DMS114 treated with DMSO at 0.1 percent for 48 hours (cell line): ENCODE results near the gene THSD4.
A peak's percentile ranks its signal among the peaks of the same experiment; 100 is the strongest.
"Not testable (repeated sequence)": the region's sequence is repeated elsewhere in the genome, so short reads cannot be mapped to it uniquely, and the experiment has no call there.

Source experiments
- DNase-seq: peaks from one replicate; lab custom pipeline; 2025; ENCODE audit not compliant: unreplicated experiment; lab: John Stamatoyannopoulos, UW

The THSD4 gene

DNA sequence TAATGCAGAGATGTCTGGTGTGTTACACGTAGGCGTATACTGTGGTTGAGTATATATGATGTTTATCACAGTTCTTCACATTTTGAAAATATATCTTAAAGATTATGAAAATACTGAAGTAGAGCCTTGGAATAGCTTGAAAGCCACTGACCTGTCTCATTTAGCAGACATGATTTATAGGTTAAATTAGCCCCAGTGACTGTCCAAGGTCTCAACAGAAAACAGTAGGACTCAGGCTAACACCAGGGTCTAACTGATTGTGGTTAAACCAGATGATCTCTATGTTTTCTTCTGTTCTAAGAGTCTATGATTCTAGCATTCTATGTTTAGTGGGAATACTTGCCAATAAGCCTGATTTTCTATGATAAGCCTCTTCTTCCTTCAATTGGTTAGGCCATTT, 528.6 kb downstream of the THSD4 start:
- no peak for DNase-seq

- DNase-seq = no peak
Measured at GRCh38 chr15:71646767-71647486, 531.7 kb downstream of the THSD4 start.

- no peak for DNase-seq
Measured at GRCh38 chr15:71647487-71647808, 532.2 kb downstream of the THSD4 start.

DNA sequence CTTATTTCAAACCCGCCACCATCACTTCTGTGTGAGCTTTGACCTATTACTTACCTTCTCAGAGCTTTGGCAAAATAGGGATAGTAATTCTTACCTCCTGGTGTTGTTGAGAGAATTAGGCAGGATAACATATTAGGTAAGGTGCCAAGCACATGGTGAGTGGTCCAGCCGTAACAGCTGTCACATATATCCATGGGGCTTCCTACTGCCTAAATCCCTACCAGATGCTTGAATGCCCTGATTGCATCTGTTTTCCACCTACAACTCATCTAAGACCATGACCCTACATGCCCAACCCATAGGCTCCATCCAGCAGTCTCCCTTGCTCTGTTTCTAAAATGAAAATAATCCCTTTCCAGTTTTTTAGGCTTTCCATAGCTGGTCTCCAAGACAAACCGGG, 532.8 kb downstream of the THSD4 start:
- no peak for DNase-seq

DNA sequence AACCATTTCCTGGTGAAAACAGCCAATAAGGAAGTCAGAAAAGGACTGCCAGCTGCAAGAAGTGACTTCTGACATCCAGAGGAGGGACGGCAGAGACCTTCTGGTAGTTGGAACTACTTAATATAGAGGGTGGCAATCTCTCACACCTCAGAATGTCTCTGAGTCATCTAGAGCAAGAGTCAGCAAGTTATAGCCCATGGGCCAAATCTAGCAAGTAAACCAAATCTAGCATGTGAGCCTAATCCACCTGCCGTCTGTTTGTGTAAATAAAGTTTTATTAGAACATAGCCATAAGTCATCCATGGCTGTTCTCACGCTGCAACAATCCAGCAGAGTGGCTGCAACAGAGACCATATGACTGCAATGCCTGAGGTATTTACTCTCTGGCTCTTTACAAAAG, 534.6 kb downstream of the THSD4 start:
- DNase-seq = no peak

DNA sequence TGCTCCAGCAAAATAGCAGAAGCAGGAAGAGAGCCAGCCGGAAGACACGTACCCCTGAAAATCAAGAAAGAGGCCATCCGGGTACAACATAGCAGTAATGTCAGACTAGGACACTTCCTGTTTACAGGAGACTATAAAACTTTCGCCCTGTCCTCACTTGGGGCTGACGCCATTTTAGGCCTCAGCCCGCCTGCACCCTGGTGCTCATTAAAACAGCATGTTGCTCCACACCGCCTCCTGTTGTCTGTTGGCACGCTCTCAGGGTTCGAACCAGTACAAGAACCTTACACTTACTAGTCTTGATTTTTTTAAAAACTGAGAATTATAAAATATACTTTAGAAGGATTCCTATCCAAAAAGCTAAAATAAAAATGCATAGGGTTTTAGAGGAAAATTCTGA, 535.3 kb downstream of the THSD4 start:
- DNase-seq = no peak

- peak; percentile 27 for DNase-seq
Measured at GRCh38 chr15:71651750-71652186, 536.5 kb downstream of the THSD4 start.

DNA sequence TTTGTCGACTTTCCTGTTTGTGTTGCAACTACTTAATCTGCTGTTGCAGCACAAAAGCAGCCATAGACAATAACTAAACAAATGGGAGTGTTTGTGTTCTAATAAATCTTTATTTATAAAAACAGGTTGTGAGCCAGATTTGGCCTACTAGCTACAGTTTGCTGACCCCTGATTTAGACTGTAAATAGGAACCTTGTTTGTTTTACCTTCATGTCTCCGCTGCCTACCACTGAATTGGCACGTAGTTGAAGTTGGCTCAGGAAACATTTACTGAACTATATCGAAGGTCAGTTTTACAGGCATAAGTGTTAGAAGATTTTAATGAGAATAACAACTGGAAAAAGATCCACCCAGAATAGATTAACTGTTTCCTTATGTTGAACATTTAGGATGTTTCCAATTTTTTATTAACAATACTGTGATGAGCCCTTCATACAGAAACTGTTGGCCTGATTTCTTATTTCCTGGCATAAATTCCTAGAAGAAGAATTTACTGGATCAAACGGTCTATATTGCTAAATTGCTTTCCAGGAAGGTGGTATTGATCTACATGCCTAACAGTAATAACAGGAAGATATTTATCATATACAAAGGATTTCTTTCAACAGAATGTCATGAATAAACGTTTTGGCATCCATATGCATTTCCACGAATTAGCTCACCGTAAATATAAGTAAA, 538.9 kb downstream of the THSD4 start:
- DNase-seq = no peak

GRCh38 chr15:71654720-71655174, 539.5 kb downstream of the THSD4 start:
- no peak for DNase-seq

DNA sequence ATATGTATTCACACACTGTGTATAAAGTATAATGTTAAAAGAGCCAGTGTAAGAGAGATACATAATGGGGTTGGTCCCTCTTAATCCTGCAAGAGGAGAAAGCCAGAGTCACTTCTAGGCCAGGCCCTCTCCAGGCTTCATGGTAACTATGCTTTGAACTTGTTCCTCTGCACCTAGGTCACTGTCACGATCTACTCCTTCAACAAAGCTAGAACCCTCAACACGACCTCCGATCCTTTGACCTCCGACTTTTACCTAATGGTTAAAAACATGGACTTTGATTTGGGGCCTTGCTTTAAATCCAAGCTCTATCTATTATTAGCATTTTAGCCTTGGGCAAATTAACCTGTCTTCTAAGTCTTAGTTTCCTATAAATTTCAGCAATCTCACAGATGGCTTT, 541.2 kb downstream of the THSD4 start:
- no peak for DNase-seq

GRCh38 chr15:71657141-71657540, 541.9 kb downstream of the THSD4 start:
- DNase-seq = no peak

DNA sequence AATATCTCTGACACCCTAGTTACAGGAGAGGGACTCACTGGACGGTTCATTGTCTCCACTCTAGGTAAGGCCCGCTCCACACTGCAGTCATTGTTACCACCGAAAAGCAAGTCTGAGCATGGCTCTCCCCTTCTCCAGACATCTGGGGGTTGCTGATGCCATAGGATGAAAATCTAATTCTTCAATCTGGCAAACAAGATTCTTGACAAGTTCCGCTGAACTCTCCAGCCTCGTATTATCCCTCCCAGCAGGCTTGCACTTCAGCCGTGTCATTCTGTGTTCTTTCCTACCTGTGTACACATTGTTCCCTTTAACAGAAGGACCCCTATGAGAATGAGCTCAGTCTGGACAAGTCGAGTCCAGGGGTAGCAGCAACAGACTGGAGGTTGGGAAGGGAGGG, 542.8 kb downstream of the THSD4 start:
- no peak for DNase-seq

GRCh38 chr15:71658827-71659729, 543.8 kb downstream of the THSD4 start:
- DNase-seq = no peak

DNA sequence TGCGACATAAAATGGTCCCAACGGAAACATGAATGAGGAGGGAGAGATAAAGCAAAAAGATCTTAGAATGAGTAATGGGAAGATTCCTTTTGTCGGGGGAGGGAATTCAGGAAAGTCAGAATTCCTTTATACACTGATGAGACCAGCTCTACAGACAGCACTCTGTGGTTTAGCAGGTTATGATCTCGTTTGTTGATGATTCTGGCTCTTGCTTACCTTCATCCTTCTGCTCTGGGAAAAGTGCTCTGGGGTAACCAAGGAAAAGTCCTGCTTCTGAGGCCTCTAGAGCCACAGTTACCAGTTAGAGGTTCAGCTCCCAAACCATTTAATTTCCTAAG, 544.4 kb downstream of the THSD4 start:
- DNase-seq = no peak

- no peak for DNase-seq
Measured at GRCh38 chr15:71660501-71660900, 545.2 kb downstream of the THSD4 start.

GRCh38 chr15:71662306-71662705, 547.0 kb downstream of the THSD4 start:
- no peak for DNase-seq

DNA sequence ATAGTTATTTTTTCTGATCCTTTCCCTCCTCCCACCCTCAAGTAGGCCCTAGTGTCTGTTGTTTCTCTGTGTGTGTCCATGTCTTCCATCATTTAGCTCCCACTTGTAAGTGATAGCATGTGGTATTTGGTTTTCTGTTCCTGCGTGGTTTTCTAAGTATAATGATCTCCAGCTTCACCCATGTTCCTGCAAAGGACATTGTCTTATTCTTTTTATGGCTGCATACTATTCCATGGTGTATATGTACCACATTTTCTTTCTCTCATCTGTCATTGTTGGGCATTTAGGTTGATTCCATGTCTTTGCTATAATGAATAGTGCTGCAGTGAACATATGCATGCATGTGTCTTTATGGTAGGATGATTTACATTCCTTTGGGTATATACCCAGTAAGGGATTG, 549.4 kb downstream of the THSD4 start:
- DNase-seq = no peak

DNA sequence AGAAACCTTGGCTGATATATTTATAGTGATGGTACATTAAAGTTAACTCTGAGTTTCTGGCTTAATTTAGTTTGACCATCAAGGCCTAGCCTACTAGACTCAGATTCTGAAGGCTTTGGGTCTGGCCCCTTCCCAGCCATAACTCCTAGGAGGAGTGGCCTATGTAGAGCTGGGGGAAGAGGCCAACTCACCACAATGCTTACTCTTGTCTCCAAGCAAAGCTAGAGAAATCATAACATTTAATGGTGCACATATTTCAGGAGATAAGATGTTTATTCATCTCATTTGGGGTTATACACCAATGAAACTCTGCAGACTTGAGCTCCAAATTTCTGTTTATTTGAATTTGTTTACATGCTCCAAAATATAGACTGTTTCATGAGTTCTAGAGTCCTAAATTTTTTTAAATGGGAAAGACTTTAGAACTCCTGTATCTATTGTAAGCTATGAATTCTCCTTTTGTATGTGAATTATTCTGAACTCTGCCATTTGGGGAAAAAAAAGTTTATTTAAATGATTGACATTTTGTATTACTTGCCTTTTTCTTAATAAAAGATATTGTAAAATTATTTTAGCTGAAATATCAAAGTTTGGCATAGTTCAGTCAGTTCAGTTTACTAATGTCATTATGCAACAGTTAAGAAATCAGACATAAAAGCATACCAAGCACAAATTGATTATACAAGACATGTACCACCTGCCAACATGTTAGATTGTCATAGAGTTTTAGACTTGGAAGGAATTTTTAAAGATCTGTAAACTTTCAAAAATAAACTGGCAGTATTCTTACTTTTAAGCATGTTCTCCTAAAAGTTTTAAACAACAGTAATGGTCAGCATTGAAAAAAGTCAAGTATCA, 551.7 kb downstream of the THSD4 start:
- DNase-seq = no peak

DNA sequence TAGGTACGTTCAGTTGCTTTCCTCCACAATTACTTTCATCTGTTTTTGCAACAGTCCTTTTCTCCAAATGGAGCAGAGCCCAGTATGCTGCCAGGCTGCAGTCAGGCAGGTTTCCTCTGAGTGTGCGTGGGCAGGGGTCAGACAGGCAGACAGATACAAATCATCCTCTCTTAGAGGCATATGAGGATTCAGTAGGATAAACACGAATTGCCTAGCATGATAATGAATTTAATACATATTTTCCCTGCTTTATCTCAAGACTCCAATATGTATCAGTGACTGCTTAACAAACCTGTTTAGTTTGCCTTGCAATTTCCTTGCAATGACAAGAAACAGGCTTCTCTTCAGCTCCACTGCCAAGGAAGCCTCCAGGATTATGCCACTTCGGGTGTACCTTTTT, 554.4 kb downstream of the THSD4 start:
- DNase-seq = no peak

DNA sequence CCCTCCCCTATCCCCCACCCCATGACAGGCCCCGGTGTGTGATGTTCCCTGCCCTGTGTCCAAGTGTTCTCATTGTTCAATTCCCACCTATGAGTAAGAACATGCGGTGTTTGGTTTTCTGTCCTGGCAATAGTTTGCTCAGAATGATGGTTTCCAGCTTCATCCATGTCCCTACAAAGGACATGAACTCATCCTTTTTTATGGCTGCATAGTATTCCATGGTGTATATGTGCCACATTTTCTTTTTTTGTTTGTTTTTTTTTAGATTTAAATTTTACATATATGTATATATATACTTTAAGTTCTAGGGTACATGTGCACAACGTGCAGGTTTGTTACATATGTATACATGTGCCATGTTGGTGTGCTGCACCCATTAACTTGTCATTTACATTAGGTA, 555.0 kb downstream of the THSD4 start:
- DNase-seq = not testable (repeated sequence)

- no peak for DNase-seq
Measured at GRCh38 chr15:71674354-71674753, 559.1 kb downstream of the THSD4 start.
